Astrocyte of the spinal cord (primary cell): ENCODE results near the gene PSMA5.

ENCODE experiments used
- DNase-seq: peaks from one replicate; pipeline ENCODE4 v3.0.0; 2011; ENCODE audit warnings: low read depth, low spot score
- H3K4me3 ChIP-seq: 2 replicates; pipeline ENCODE4 v1.5.1; 2011; ENCODE audit warnings: low read depth, mild to moderate bottlenecking, low read length, moderate library complexity
- CTCF ChIP-seq: IDR thresholded peaks from 2 replicates; pipeline ENCODE4 v1.5.1; 2012; ENCODE audit warnings: low read depth, mild to moderate bottlenecking, low read length, inconsistent platforms
- in situ Hi-C: cut with HindIII; loops from 2 replicates; pipeline ENCODE4 v1.10.0; 2017; ENCODE audit warnings: low sequenced_read_pairs

Gene PSMA5

GRCh38 chr1:109388208-109388711, 38.0 kb downstream of the PSMA5 start:
- in situ Hi-C loops: no loop called here
- TF ChIP-seq CTCF: no peak
- DNase-seq: no peak
- H3K4me3 ChIP-seq: no peak overlapping the region

- DNase-seq: no peak
- H3K4me3 ChIP-seq: no peak overlapping the region
- TF ChIP-seq CTCF: no peak
- in situ Hi-C loops: no loop called here
Observed at GRCh38 chr1:109386054-109386717, 40.1 kb downstream of the PSMA5 start.

GRCh38 chr1:109385417-109385816, 40.8 kb downstream of the PSMA5 start:
- in situ Hi-C loops: no loop called here
- DNase-seq: no peak
- TF ChIP-seq CTCF: no peak
- H3K4me3 ChIP-seq: no peak overlapping the region

DNA sequence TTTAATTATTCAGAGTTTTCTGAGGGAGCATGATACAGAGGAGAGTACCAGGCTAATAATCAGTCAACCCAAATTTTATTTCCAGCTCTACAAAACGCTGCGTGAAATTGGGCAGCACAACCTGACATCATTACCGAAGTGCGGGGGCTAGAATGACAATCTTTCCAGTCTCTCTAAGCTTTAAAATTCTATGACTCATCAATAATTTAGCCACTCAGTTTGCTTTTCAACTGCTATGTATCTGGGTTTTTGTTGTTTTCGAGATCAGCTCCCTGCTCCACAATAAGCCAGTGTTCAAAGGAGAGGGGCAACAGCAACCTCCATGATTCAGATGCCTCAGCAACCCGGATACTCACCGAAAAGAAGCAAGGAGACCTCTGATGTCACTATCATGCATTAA, 42.4 kb downstream of the PSMA5 start:
- no peak for DNase-seq
- no peak overlapping the region for H3K4me3 ChIP-seq
- in situ Hi-C loops: no loop called here
- no peak for TF ChIP-seq CTCF

- no peak for TF ChIP-seq CTCF
Observed at GRCh38 chr1:109383087-109383779, 43.0 kb downstream of the PSMA5 start.

DNA sequence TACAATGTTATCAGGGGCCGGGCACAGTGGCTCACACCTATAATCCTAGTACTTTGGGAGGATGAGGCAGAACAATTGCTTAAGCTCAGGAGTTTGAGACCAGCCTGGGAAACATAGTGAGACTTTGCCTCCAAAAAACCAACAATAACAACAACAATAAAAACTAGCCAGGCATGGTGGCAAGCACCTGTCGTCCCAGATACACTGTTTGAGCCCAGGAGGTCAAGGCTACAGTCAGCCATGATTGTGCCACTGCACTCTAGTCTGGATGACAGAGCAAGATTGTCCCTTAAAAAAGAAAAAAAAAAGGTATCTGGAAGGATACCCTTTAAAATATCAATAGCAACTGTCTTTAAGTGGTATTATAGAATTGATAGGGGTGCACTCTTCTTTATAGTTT, 44.7 kb downstream of the PSMA5 start:
- no peak overlapping the region for H3K4me3 ChIP-seq
- in situ Hi-C loops: no loop called here
- no peak for TF ChIP-seq CTCF
- DNase-seq: no peak

More at GRCh38 chr1:109383087-109383779, 43.0 kb downstream of the PSMA5 start:
- in situ Hi-C loops: no loop called here
- no peak for DNase-seq
- H3K4me3 ChIP-seq: no peak overlapping the region
